HG03159 (cell line): ENCODE data around the gene ROCK2.
"Not testable (repeated sequence)": the region's sequence is repeated elsewhere in the genome, so short reads cannot be mapped to it uniquely, and the experiment has no call there.

Experiments
- ATAC-seq: cut with Tn5 transposase; IDR thresholded peaks from one replicate; pipeline ENCODE4 v1.9.1; 2021; ENCODE audit warnings: mild to moderate bottlenecking, moderate library complexity; ENCODE audit not compliant: unreplicated experiment

ROCK2 gene

DNA sequence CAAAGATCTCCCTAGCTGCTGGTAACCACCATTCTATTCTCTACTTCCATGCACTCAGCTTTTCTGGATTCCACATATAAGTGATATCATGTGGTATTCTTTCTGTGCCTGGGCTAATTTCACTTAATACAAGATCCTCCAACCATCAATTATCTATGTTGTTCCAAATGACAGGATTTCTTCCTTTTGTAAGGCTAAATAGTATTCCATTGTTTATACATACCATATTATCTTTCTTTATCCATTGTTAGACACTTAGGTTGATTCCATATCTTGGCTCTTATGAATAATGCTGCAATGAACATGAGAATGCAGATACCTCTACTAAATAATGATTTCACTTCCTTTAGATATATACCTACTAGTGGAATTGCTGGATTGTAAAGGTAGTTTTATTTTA is 66.2 kb downstream of the ROCK2 start:
- no peak for ATAC-seq

DNA sequence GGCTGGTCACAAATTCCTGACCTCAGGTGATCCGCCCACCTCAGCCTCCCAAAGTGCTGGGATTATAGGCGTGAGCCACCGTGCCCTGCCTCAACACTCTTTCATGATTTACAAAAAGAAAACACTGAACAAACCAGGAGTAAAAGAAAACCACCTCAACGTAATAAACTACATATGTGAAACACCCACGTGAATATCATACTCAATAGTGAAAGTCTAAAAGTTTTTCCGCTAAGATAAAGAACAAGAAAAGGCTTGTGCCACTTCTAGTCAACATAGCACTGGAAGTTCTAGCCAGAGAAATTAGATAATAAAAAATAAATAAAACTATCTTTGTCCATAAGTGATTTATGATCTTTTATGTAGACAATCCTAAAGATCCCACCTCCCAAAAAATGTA is 68.5 kb downstream of the ROCK2 start:
- no peak for ATAC-seq

DNA sequence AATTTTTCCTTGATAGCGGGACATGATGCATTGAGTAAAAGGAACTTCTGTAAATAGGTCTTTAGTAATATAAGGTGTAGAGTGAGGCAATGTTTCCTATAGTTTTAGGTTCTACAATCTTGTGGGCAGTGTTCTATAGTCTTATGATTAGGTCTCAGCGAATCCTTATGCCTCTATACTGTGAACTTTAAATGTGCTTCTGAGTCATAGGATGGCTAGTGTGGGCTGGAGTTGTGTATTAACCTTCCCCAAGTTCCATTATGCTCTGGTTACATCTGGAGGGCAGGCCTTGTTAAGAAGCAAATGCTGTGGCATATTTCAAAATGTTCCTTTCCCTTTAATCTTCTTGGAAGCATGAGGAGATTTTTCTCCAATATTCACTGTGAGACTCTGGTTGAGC is 73.5 kb downstream of the ROCK2 start:
- ATAC-seq: no peak

DNA sequence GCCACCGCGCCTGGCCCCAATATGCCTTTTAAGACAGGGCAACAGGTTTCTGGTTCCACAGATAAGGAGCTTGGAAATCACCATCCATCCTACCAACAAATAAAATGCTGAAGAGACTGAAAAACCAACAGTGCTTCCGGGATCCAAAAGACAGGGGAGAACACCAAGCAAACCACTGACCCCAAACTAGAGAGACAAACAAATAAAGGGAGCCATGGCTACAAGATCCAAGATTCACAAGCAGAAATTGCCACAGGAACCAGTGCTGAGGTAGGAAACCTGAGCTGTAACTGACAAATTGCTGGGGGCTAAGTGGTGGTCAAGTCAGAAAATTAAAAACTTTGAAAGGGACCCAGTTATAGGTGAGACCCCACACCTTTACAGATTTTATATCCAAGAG is 76.5 kb downstream of the ROCK2 start:
- ATAC-seq: no peak

DNA sequence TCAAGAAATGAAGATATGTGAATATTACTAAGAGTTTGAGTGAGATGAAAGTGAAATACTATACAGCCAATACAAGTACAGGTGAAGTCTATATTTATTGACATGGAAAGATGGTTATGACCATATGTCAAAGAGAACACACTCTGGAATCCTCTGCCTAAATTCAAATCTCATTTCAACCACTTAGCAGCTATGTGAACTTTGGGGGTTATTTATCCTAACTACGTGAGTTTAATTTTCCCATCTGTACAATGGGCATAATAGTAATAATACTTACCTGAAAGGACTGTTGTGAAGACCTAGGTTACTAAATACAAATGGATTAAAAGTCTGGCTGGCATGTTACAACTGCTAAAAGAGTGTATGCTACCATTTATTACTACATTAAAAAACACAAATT is 79.6 kb downstream of the ROCK2 start:
- no peak for ATAC-seq

DNA sequence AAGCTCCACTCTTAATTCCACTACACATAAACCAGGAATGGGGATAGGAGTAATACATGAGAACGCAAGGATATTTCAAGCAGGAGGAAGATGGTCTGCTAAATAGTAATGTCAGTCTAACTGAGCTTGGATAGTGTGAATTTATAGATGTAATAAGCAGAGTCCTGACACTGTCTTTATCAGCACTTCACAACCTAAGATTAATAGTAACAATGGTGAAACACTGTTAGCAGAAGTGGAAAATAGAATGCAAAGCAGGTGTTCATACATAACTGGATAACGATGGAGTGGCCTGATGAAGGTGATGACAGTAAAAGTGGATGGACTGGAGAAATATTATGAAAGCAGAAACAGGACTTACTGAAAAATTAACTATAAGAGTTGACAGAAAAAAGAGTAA is 80.4 kb downstream of the ROCK2 start:
- ATAC-seq: no peak

DNA sequence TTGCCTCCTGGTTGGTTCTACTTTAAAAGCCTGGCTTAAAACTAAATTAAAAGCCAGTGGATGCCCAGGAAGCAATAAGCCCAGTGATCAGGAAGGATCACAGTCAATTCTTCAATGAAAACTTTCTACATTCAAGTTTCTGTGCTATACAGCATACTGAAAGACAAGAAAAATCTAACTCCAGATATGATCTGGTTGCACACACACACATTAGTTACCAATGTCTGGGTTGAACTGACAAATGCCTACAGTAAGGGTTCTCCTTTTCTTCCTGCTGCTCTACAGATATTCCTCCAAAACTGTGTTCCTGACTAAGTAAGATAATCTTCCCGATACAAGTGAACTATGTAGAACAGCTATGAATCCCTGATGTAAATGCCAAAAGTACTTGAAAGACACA is 81.3 kb downstream of the ROCK2 start:
- ATAC-seq: no peak

DNA sequence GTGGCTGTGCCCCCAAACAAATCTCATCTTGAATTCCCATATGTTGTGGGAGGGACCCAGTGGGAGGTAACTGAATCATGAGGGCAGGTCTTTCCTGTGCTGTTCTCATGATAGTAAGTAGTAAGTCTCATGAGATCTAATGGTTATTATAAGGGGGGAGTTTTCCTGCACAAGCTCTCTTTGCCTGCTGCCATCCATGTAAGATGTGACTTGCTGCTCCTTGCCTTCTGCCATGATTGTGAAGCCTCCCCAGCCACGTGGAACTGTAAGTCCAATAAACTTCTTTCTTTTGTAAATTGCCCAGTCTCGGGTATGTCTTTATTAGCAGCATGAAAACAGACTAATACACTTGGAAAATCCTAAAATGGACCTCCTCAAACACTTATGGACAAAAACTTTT is 82.0 kb downstream of the ROCK2 start:
- ATAC-seq: not testable (repeated sequence)

DNA sequence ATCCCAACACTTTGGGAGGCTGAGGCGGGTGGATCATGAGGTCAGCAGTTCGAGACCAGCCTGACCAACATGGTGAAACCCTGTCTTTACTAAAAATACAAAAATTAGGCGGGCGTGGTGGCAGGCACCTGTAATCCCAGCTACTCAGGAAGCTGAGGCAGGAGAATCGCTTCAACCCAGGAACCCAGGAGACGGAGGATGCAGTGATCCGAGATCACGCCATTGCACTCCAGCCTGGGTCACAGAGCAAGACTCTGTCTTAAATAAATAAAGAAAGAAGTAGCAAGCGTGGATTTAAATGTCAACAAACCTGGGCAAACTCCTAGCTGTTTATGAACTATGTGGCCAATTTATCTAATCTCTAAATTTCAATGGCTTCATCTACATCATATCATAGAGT is 82.9 kb downstream of the ROCK2 start:
- ATAC-seq: not testable (repeated sequence)

DNA sequence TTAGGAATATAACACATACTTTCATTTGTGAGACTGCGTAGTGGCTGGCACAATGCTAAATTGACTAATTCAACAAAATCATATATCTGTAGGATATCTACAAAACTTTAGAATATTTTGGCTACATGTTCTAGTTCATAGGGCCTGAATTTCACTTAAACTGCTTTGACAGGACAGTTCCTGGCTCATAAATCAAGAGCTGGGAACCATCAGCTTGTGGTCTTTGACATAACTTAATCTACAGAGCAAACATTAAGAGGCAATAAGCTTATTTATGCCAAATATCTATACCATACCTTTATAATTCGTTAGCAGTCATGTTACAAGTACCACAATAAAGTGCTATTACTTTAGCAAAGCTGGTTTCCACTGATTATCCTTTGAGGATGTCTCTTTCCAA is 83.5 kb downstream of the ROCK2 start:
- no peak for ATAC-seq

DNA sequence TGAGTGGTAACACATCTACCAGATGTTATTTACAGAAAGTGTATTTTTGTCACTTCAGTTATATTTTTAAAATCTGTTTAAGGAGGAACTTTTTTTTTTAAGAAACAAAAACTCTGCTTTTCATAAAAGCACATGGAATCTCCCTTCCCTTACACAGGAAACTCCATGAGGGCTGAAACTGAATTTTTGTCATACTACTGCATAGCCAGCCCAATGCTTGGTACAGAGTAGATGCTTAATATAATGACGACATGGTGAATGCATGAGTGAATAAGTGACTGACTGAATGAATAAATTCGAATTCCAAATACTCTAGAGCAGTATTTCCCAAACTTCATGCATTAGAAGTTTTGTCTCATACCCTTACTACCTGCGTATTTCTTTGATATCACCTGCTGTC is 86.5 kb downstream of the ROCK2 start:
- ATAC-seq: no peak

DNA sequence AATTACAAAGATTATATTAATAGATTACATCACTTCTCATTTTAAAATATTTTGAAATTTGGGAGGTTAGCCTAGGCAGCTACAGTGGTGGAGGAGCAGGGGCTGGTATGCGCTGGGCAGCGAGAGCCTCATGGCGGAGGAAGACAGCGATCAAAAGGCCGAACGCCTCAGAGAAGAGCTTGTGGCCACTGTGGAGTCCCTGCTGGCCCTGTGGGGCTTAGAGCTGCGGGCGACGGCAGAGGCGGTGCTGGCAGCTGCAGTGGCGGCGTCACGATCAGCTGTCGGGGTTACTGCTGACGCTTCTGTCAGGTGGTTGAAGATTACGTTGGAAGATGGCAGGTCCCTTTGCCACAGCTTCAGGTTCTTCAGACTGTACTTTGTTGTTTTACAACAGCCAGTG is 87.4 kb downstream of the ROCK2 start:
- no peak for ATAC-seq

DNA sequence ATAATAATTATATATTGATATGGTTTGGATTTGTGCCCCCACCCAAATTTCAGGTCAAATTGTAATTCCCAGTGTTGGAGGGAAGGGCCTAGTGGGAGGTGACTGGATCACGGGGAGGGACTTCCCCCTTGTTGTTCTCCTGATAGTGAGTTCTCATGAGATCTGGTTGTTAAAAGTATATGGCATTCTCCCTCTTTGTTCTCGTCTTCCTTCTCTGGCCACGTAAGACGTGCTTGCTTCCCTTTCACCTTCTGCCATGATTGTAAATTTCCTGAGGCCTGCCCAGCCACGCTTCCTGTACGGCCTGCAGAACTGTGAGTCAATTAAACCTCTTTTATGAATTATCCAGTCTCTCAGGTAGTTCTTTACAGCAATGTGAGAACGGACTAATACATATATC is 88.3 kb downstream of the ROCK2 start:
- ATAC-seq: no peak

DNA sequence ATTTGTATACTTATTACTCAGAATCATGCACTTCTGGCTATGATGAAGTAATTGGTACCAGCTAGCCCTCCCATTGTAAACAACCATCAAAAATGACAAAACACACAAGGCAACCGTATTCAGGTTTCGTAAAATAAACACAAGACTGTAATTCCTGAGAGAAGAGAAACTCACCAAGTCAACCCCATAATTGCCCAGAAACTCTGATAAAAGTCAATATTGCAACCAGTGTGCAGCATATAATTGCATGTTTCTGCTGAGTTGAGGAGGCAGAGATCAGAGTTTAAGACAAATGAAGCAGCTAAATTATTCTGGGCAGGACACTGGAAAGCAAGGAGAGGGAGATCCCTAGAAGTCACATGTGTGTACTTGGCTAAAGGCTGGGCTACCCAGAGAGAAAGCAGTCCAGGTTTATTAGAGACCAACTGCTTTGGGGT is 90.3 kb downstream of the ROCK2 start:
- no peak for ATAC-seq

DNA sequence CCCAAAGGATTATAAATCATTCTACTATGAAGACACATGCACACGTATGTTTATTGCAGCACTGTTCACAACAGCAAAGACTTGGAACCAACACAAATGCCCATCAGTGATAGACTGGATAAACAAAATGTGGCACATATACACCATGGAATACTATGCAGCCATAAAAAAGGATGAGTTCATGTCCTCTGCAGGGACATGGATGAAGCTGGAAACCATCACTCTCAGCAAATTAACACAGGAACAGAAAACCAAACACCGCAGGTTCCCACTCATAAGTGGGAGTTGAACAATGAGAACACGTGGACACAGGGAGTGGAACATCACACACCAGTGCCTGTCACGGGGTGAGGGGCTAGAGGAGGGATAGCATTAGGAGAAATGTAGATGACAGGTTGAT is 92.0 kb downstream of the ROCK2 start:
- not testable (repeated sequence) for ATAC-seq

DNA sequence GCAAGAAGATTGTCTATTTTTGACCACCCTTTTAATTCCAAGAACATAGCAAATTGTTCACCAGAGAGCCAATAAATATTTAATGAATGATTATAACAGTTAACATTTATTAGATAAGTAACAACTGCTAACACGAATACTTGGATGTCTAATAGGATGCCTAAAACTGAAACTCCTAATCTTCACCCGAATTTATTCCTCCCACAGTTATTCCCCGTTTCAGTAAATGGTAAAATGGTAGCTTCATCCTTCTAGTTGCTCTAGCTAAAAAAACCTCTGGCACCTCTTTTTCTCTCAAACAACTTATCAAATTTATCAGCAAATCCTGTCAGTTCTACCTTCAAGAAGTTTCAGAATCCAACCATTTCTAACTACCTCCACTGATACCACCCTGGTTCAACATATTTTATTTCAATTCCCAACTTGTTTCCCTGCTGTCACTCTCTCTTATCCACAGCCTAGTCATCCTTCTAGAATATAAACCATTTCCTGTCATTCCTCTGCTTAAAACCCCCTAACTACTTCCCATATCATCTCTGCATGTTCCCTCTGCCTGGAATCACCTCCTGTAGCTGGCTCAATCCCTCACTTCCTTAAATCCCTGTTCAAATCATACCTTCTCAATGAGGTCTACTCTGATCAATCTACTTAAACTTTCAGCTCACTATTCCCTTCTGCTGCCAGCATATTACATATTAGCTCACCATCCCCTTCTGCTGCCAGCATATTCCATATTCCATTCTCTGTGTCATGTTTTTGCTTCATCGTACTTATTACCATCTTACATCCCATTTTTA is 93.8 kb downstream of the ROCK2 start:
- no peak for ATAC-seq

DNA sequence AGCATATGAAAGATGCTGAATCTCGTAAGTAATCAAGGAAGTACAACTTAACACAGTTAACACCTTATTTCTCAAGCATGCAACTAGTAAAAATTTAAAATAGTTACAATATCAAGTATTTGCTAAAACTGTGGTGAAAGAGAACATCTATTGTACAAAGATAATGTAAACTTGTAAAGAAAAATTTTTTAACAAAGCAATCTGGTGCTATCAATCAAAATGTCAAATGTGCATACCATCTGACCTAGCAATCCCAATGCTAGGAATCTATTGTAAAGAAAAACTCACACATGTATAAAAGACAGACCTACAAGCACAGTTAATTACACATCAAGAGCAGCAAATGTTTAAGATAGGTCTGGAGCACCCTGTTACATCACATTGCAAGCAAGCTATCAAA is 99.1 kb downstream of the ROCK2 start:
- ATAC-seq: no peak

DNA sequence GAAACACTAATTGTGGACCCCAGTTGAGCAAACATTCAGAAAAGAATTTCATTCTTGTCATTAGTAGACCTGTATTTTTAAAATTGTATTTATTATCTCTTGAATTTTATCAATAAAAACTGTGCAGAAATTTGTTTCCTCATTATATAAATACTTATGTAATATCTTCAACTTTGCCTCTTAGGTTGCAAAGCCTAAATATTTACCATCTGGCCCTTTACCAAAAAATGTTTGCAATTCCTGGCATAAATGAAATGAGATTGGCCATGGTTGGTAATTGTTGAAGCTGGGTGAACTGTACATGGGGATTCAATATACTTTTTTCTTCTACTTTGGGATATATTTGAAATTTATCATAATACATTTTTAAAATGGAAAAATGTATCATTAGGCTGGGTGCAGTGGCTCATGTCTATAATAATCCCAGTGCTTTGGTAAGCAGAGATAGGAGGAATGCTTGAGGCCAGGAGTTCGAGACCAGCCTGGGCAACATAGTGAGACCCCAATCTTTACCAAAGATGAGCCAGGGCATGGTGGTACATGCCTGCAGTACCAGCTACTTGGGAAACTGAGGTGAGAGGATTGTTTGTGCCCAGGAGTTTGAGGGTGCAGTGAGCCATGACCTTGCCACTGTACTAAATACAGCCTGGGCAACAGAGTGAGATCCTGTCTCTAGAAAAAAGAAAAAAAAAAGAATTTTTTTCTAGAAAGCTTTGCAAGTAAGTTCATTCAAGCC is 100.2 kb downstream of the ROCK2 start:
- ATAC-seq: no peak

DNA sequence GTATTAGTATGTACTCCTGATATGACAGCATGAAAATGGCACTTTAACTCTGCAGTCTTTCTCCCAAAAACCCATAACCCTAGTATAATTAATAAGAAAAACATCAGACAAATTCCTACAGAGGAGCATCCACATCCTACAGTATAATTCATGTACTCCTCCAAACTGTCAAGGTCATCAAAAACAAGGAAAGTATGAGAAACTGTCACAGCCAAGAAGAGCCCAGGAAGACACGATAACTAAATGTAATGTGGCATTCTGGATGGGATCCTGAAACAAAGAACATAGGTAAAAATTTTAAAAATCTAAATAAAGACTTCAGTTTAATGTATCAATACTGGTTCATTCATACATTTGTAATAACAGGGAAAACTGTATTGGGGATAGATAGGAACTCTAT is 100.9 kb downstream of the ROCK2 start:
- ATAC-seq: no peak

DNA sequence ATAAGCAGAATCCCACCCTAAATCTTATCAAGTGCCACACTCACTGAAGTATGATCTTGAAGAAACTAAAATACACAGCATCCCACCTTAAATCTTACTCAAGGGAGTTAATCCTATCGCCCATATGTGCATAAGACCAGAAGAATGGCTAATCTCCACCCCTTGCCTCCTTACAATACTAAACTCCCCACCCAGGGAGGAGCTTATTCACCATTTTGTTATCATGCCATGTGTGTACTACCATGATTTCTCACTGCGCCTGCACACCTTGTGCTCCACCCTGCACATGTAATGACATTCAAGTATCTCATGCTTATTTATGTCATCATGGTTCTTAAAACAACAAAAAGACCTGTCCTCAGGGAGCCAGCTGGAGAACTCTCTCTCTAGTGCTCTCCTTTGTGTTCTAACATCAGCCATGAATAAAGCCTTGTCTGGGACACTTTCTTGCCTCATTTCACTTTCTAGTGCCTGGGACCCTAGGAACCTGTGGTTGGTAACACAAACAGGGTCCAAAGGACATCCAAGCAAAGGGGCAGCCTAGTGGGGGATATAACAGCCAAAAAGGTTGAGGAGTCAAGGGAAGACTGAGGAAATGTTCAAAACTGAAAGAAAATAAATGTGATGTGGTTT is 101.8 kb downstream of the ROCK2 start:
- no peak for ATAC-seq

DNA sequence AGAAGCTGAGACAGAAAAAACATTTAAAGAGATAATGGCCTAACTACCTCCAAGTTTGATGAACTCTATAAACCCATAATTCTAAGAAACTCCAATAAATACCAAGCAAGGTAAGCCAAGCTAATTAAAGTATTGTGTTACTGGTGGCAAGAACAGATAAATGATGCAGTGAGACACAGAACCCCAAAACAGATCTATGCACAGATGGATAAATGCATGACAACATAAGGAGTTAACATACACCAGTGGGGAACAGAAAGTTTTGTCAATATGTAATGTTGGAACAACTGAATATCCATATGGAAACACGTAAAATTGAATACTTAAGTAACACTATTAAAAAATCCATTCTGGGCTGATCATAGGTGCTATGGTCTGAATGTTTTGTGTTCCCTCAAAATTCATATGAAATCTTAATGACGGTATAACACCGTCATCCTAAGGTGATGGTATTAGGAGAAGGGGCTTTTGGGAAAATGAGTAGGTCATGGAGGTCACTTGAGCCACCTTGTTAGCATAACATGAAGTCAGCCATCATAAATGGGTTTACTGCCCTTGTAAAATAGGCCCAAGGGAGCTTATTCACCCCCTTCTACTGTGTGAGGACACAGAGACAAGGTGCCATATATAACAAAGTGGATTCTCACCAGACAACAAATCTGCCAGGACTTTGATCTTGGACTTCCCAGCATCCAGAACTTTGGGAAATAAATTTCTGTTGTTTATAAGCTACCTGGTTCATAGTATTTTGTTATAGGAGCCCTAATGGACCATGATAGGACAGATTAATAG is 102.8 kb downstream of the ROCK2 start:
- ATAC-seq: no peak
